AG09319 (cell line): ENCODE measurements around the gene MANF.

ENCODE experiments used
- DNase-seq: peaks from one replicate; pipeline ENCODE4 v3.0.0-alpha.2; 2010; ENCODE audit warnings: low read depth; ENCODE audit errors: extremely low read depth
- TF ChIP-seq, protein P1 (sequence below): IDR thresholded peaks from 2 replicates; pipeline ENCODE4 v1.5.1; 2011; ENCODE audit warnings: low read depth, mild to moderate bottlenecking, inconsistent platforms, low read length, moderate library complexity

MANF gene

DNA sequence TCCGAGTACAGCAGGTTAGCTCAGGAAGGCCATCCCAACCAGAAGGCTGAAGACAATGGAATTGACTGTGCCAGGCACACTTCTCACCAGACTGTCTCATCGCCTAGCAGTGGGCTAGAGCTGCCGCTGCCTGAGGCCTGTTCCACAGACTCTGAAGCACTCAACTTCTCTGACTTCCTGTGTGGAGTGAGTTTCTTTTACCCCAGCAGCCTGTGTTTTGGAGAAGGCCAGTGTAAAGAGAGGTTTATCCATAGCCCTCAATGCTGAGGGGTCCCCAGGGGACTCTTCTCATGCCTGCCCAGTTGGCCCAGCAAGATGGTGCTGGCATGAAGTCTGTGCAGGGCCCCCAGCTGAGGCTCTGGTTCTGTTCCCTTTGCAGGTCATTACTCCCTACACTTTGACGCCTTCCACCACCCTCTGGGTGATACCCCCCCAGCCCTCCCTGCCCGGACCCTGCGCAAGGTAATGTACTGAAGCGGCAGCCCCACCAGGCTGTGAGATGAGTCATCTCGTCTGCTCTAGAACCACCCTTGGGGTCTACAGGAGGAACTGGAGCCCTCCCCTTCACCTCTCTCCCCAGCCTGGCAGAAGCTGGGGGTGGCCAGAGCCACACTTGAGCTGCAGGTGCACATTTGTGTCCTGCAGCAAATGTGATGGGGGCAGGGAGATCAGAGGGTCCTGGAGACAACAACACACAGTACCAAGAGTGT, 5.2 kb upstream of the MANF start:
- TF ChIP-seq, protein P1, sequence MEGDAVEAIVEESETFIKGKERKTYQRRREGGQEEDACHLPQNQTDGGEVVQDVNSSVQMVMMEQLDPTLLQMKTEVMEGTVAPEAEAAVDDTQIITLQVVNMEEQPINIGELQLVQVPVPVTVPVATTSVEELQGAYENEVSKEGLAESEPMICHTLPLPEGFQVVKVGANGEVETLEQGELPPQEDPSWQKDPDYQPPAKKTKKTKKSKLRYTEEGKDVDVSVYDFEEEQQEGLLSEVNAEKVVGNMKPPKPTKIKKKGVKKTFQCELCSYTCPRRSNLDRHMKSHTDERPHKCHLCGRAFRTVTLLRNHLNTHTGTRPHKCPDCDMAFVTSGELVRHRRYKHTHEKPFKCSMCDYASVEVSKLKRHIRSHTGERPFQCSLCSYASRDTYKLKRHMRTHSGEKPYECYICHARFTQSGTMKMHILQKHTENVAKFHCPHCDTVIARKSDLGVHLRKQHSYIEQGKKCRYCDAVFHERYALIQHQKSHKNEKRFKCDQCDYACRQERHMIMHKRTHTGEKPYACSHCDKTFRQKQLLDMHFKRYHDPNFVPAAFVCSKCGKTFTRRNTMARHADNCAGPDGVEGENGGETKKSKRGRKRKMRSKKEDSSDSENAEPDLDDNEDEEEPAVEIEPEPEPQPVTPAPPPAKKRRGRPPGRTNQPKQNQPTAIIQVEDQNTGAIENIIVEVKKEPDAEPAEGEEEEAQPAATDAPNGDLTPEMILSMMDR, result no peak
- no peak for DNase-seq

DNA sequence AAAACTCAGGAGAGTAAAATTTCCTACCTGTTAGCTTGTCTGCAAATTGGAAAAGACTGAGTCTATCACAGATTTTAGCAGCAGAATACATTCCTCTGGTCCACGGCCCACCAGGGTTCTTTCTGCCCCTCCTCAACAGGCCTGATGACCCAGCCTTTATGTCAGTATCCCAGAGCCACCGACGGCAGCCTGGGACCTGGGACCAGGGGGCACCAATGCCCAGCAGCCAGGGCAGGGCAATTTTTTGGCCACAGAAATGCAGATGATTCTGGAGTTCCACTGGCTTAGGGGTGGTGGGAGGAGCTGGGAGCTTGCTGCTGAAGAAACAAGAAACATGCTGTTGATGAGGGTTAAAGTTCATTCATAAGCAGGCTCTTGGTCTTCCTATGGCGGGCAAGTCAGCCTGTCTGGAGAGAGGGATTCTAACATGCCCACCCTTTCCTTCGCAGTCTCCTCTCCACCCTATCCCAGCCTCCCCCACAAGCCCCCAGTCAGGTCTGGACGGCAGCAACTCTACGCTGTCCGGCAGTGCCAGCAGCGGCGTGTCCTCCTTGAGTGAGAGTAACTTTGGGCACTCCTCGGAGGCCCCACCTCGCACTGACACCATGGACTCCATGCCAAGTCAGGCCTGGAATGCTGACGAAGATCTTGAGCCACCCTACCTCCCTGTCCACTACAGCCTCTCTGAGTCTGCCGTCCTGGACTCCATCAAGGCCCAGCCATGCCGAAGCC, 4.3 kb upstream of the MANF start:
- TF ChIP-seq, protein P1, result no peak
- no peak for DNase-seq

DNA sequence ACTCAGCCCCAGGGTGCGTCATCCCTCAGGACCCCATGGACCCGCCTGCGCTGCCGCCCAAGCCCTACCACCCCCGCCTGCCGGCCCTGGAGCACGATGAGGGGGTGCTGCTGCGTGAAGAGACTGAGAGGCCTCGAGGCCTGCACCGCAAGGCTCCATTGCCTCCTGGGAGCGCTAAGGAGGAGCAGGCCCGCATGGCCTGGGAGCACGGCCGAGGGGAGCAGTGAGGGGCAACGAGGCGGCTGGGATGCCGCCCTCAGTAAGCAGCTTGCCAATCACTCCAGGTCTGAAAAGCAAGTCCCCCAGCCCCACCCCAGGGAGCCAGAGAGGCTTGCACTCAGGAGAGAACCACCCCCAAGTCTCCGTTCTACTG, 3.8 kb upstream of the MANF start:
- TF ChIP-seq, protein P1, result no peak

DNA sequence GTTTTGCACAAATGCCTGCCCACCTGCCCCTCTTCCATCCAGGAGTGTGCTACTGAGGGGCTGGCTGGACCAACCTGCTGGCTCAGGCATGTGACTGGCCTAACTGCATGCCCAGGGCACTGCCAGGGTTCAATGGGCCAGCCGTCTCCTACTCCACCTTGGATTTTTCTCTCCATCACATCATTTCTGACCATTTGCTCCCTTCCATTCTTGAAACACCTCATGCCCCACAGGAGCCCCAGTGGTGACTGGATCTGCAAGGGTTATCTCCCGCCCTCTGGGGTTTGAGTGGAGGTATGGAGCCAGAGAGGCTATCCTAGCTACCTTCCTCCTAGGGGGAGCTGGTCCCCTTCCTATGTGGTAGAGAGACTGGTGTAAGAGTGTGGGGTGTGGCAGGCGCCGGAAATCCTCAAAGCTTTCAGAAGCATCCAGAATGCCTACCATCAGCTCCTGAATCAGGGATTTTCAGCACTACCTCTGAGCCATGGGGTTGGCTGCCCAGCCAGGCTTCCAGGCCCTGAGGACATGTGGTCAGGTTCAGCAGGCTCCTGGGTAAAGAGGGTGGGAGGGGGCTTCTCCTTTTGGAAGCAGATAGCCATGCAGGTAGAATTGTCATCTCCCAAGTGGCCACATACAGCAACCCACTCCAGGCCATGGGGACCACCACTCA, 2.9 kb upstream of the MANF start:
- TF ChIP-seq, protein P1, result no peak
- DNase-seq, result no peak

More for the DNA sequence above, 3.8 kb upstream of the MANF start:
- no peak for DNase-seq

DNA sequence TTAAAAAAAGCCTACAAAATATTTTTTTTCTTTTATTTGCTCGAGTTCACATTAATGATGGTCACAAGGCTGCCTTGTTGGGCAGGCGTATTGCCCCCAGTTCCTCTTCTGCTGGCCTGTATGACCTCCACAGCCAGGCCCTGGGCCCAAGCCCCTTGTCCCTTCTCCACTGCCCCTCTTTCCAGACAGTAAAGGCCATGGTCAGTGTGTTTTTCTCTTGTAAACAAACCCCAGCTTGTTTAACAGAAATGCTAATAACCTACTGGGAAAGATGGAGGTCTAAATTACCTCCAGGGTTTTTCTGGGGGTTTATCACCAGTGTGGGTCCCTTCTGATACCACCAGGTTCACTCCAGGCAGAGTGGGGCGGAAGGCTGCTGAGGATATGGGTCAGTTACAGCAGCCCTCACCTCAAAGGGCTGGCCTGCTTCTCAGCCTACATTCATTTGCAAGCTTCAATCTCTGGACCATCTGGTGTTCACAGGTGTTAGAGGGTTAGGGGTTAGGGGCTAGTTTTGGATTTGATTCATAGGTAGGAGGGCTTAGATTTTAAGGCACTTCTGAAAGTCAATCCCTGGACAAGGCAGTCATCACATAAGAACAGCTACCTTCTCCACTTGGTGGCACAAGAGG, 2.0 kb upstream of the MANF start:
- TF ChIP-seq, protein P1, result no peak
- DNase-seq, result no peak

DNA sequence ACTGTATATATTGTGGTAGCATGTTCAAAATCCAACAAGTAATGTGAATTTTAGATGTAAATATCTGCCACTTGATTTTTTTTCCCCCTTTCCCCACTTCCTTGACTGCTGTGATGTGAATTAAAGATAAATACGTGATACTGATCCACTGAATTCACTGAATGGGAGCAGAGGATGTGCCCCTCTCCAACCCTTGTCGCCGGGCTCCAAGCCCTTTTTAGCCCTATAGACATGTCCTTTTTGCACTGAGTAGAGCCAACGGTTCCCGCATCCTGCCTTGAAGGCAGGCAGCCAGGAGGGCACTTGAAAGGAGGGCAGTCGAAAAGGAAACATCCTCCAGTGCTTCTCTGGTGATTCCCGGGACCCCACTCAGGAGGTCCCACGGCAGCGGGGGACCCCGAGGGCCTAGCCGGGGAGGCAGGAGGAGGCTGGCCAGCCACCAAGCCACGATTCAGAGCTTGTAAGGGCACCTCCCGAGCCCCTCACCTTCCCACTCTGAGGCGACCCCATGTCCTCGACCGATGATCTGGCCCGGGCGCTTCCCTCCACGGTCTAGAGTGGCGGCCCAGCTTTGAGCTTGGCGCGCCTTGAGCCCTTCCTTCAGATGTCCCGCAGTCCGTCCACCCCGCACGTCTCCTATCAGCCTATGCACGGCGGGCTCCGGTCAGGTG, 901 bp upstream of the MANF start:
- TF ChIP-seq, protein P1, result no peak
- DNase-seq, result no peak
